Activated naive CD4-positive, alpha-beta T cell (primary cell): ENCODE results near the gene CAMK1.

Experiments
- DNase-seq, 4 experiments: peaks; one replicate each; lab custom pipeline; 2025; lab: John Stamatoyannopoulos, UW

The CAMK1 gene

DNA sequence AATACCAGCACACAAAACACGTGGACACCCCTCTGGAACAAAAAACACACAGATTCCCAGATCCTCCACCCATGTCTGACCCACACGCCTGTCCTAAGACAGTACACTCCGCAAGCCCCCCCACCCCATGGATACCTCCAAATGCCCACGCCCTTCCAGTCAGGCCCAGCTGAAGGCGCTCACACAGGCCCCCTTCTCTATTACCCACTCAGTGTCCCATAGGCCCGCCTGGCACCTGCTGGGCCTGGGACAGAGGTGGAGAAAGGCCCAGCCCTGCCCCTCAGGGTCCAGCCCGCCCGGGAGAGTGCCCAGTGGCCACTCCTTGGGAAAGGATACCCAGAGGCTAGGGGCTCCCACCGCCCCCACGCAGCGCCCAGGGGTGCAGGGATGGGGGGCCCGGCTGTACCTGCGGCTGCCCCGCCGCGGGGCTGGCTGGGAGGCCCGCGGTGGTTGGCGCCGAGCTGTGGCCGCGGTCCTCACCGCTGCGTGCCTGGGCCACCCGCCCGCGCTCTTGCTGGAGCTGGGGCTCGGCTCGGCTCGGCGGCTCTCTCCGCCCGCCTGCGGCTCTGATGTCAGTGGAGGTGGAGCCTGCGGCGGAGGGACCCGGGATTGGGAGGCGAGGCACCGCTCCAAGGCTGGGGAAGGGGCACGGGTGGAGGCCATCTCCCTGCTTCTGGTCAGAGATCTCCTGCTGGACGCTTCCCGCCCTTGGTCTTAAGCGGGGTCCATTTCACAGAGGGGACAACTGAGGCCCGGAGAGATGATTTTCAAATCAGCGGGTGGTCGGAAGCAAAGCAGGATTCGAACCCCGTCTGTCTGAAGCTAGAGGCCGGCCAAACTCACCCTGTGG lies at the start of gene CAMK1:
Gene CAMK1 (minus strand): TSS at position 522 of the 850 bp plus-strand sequence. CDS start 2,198 bp downstream, outside the sequence.
- DNase-seq = peak; percentile 8 to 44 (median 19)

DNA sequence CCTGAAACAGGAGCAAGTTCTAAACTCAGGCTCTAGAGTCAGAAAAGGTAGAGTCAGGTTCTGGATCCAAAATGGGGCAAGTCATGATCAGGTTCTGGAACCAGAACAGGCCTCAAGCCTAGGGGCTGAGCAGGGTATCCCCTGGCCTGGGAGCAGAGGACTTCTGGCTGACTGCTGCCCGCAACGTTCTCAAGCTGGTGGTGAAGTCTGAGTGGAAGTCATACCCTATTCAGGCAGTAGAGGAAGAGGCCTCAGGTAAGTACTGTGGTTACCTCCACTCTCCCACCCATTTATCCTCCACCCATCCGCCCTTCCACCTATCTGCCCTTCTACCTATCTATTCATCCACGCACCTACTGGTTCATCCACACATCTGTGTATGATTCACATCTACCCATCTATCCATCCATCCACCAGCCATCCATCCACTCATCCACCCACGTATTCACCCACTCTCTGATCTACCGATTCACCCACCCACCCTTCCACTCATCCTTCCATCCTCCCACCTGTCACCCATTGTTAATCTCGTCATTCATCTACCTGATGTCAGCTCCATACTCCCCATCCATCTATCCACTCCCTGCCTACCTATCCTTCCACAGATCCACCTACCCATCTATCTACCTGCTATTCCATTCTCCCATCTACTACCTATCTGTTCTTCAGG lies 49.1 kb upstream of the CAMK1 start:
- DNase-seq = no peak

DNA sequence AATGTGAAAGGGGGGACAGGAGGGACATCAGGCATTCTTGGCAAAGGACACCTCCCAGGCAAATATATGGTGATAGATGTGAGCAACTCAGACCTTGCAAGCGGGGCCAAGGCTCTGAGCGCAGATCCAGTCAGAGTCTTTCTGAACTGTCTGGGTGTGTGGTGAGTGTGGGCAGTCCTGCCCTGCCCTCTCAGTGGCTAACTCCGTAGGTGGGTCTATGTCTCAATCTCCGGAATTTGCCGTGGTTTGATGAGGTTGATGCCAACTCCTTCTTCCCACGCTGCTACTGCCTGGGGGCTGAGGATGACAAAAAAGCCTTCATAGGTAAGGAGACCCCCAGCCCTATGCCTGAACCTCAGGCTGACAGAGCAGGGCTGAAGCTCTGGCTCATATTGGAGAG lies 47.7 kb upstream of the CAMK1 start:
- DNase-seq = no peak

- no peak for DNase-seq
Observed at GRCh38 chr3:9815986-9816385, 46.2 kb upstream of the CAMK1 start.

DNA sequence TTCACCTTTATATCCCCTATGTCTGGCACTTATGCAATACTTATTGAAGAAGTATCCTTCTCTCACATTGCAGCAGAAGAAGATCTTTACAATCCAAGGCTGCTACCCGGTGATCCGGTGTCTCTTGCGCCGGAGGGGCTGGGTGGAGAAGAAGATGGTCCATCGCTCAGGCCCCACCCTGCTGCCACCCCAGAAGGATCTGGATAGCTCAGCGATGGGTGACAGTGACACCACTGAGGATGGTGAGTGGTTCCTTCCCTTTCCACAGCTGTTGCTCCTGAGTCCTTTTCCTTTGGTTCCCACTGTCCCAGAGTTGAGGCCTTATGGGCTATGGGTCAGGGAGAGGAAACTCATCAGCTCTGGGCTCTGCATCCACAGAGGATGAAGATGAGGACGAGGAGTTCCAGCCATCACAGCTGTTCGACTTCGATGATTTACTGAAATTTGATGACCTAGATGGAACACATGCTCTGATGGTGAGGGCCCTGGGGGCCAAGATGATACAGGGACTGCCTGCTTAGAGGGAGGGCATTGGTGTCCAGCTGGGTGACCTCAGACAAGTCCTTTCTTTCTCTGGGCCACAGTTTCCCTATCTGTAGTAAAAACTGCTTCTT lies 43.2 kb upstream of the CAMK1 start:
- DNase-seq = no peak

- DNase-seq = no peak
Observed at GRCh38 chr3:9810846-9811245, 41.1 kb upstream of the CAMK1 start.

GRCh38 chr3:9810433-9810770 lies 40.7 kb upstream of the CAMK1 start:
- DNase-seq = no peak

GRCh38 chr3:9809615-9810432 lies 40.1 kb upstream of the CAMK1 start, which contains the start of gene TTLL3:
TSS of gene TTLL3 (plus strand) at chr3:9810262. CDS start at chr3:9810662, 400 bp downstream.
- DNase-seq = peak in 2 of 4 experiments; percentile 38 to 49

DNA sequence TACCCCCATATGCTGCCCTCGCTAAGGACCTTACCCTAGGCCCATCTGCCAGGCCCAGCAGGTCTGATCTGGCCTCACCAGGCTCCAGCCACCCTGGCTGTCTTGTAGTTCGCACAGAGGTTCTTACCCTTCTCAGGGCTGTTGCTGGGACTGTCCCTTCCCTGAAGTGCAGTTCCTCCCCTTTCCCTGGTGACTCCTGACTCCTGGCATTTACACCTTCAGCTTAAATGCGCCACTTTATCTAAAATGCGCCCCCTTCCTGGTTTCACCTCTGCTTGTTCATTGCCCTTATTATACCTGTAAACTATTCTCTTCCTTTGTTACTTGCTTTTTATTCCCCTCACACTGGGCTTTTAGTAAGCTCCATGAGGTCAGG lies 39.5 kb upstream of the CAMK1 start:
- DNase-seq = no peak

- DNase-seq = peak in 2 of 4 experiments; percentile 11 to 35
Observed at GRCh38 chr3:9808345-9809037, 38.7 kb upstream of the CAMK1 start.

GRCh38 chr3:9807981-9808344 lies 38.2 kb upstream of the CAMK1 start:
- no peak for DNase-seq

DNA sequence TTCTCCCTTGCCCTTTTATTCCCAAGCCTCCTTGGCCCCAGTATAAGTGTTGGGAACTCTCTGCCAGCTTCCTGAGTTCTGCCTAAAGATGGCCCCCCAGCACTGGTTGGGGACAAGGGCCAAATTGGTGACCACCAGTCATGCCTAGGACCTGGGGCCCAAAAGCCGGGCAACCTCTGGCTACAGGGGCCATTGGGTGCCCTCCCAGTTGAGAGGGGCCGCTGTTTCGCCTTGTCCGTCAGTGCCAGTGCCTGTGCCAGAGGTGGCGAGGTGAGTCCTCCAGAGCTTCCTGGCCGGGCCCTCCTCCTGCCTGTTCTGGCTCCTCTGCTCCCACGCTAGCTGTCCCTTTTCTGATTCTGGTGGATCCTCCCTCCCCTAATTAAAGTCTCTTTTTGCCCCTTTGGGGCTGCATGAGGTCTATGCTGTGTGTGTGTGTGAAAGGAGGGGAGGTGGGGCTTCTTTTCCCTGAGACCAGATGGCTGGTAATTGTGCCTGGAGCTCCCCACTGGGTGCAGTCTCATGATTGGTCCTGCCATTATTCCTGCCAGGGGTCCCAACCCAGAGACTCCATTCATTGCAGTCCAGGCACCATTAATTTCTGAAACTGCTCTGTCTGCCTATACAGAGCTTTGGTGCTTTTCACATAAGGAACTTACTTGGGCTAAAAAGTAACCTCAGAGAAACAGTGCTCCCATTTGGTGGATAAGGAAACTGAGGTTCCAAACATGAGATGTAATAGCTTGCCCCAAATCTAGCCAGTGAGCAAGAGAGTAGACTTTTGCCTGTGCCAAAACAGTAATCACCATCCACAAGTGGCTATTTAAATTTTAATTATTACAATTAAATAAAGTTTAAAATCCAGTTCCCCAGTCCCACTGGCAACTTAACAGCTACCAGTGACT lies 37.2 kb upstream of the CAMK1 start:
- no peak for DNase-seq

- DNase-seq = no peak
Observed at GRCh38 chr3:9806137-9806536, 36.4 kb upstream of the CAMK1 start.

DNA sequence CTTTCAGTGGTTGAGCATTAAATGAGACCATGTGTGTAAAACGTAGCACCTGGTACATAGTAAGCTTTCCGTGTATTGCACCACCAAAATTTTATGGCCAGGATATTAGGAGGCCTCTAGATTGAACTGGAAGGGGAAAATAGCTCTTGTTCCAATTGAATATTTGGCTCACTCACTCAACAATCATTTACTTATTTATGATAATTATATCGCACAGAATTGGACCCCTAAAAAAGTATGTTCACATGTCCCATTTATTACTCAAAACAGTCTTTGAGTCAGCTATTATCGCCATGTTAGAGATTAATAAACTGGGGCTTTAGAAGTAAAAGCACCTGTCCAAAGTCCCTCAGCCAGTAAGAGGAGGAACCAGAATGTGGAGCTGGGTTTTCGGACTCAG lies 35.2 kb upstream of the CAMK1 start:
- DNase-seq = no peak

GRCh38 chr3:9803494-9803893 lies 33.7 kb upstream of the CAMK1 start:
- DNase-seq = no peak

GRCh38 chr3:9800529-9800928 lies 30.8 kb upstream of the CAMK1 start:
- no peak for DNase-seq

DNA sequence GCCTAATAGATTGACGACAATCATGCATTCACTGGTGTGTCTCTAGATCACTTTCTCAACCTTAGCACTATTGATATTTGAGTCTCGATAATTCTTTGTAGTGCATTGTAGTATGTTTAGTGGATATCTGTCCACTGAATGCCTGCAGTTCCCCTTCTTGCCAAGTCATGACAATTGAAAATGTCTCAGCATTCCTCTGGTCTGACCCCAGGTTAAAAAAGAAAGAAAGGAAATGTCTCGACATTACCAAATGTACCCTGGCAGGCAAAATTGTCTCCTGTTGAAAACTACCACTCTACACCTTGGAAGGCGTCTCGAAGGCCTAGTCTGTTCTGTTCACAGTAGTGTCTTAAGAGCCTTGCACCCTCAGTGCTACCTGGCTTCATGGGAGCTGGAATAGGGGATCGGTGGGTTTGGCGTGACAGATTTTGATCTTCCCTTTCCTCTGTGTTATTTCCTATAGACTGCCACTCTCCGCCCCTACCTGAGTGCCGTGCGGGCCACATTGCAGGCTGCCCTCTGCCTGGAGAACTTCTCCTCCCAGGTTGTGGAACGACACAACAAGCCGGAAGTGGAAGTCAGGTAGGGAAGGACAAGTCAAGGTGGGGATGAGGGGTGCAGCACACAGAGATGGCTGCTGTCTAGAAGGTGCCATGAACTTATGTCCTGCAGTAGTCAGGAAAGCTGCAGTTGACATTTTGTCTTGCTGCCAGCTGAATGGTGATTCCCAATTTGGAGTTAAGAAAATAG lies 27.6 kb upstream of the CAMK1 start:
- DNase-seq = no peak

DNA sequence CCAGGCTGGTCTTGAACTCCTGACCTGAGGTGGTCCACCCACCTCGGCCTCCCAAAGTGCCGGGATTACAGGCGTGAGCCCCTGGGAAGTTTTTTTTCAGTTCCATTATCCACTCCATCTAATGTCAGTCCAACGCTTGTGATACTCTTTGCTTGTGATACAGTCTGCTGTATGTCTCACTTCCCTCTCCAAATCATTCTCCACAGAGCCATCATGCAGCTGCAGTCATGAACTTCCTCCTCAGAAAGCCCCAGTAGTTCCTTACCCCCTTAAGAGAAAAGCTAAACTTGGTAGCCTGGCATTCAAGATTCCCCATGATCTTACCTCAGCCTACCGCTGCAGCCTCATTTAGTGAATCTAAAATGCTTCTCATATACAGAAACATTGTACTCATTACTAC lies 25.5 kb upstream of the CAMK1 start:
- no peak for DNase-seq

DNA sequence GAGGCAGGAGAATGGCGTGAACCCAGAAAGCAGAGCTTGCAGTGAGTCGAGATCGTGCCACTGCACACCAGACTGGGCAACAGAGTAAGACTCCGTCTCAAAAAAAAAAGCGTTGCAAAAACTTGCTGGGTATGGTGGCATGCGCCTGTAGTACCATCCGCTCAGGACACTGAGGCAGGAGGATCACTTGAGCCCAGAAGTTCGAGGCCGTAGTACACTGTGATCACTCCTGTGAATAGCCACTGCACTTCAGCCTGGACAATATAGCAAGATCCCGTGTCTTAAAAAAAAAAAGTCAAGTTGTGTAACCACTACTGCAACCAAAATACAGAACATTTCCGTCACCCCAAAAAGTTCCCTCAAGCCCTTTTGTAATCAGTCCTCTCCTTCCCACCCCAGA lies 24.7 kb upstream of the CAMK1 start:
- no peak for DNase-seq
